HG03095 (cell line): ENCODE results near the gene CD72.

Experiments
- ATAC-seq: cut with Tn5 transposase; IDR thresholded peaks from one replicate; pipeline ENCODE4 v1.9.1; 2021; ENCODE audit warnings: moderate library complexity; ENCODE audit not compliant: unreplicated experiment

The CD72 gene

GRCh38 chr9:35560625-35561337 lies 57.4 kb downstream of the CD72 start:
- no peak for ATAC-seq
